Measurements from ENCODE around the gene BNIP5. TPM values are rescaled to one million over a fixed set of nuclear protein-coding genes. Genes with fewer than 3 reads are reported as not detected.

The BNIP5 gene
- total RNA-seq, 1 experiment from 2014 or later = not detected

DNA sequence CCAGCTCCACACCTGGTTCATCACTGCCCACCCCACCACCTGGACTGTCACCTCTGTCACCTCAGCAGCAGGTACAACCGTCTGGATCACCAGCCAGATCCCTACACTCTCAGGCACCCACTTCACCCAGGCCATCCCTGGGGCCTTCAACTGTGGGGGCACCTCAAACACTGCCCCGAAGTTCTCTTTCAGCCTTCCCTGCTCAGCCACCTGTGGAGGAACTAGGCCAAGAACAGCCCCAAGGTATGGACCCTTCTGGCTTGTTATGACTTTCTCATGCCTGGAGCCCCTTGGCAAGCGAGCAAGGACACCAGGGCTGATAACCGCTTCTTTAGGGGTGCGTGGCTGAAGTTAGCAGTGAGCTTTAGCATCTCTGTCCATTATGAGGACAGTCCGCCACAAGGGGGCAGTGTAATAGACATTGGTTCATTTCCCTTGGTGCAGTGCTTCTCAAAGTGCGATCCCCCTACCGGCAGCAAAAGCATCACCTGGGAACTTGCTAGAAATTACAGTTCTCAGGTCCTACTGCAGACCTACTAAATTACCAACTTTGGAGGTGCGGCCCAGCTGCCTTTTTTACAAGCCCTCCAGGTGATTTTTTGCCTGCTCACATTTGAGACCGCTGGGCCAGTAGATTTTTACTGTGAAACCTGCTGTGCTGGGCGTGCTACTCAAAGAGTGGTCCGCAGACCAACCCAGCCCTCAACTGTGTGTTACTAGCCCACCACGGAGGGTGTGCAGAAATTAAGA, 34.3 kb downstream of the BNIP5 start:
- H3K27me3 ChIP-seq (replicated peaks; ENCODE audit: insufficient read depth, low read depth, low read length, poor library complexity) = no peaks in the 10 kb centered on the region
- TF ChIP-seq, protein P1, sequence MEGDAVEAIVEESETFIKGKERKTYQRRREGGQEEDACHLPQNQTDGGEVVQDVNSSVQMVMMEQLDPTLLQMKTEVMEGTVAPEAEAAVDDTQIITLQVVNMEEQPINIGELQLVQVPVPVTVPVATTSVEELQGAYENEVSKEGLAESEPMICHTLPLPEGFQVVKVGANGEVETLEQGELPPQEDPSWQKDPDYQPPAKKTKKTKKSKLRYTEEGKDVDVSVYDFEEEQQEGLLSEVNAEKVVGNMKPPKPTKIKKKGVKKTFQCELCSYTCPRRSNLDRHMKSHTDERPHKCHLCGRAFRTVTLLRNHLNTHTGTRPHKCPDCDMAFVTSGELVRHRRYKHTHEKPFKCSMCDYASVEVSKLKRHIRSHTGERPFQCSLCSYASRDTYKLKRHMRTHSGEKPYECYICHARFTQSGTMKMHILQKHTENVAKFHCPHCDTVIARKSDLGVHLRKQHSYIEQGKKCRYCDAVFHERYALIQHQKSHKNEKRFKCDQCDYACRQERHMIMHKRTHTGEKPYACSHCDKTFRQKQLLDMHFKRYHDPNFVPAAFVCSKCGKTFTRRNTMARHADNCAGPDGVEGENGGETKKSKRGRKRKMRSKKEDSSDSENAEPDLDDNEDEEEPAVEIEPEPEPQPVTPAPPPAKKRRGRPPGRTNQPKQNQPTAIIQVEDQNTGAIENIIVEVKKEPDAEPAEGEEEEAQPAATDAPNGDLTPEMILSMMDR (conservative IDR thresholded peaks at IDR 0.05; ENCODE audit: low read depth, low read length) = peak; percentile 98
- TF ChIP-seq EZH2 (IDR thresholded peaks at IDR 0.05; ENCODE audit: borderline replicate concordance, low read depth, low read length, poor library complexity, severe bottlenecking) = no peak
- no peaks in the 10 kb centered on the region for H3K4me1 ChIP-seq (ENCODE audit: insufficient read depth, low read length, poor library complexity, severe bottlenecking)
- ChIA-PET CTCF (interaction anchor here (0.5 to 1.5 kb wide), 17 partner anchors 9 to 457 kb away, joined by 3 to 10 read pairs (median 4); no protein-coding TSS in a partner anchor), POLR2A (ENCODE audit: low non-redundant PET) (no interaction called here)
- intact Hi-C loops (cut with micrococcal nuclease; ENCODE audit: unreplicated experiment) = loop anchor here (1.0 kb wide), 1 partner anchor 58 kb away; no protein-coding TSS in a partner anchor
- no peak overlapping the region for H3K27ac ChIP-seq (ENCODE audit: low read depth, low read length, poor library complexity, severe bottlenecking)
- no peaks in the 10 kb centered on the region for H3K36me3 ChIP-seq (ENCODE audit: insufficient read depth, low read length, poor library complexity, severe bottlenecking)
- no TSS peak for BruUV-seq (replicated peaks)
- no peak overlapping the region for H3K4me3 ChIP-seq (ENCODE audit: low read depth, low read length, poor library complexity, severe bottlenecking)
- no peaks in the 10 kb centered on the region for H3K9me3 ChIP-seq (ENCODE audit: low read depth, low read length, poor library complexity, severe bottlenecking)
- peak; percentile 91 for DNase-seq (ENCODE audit: low spot score)

DNA sequence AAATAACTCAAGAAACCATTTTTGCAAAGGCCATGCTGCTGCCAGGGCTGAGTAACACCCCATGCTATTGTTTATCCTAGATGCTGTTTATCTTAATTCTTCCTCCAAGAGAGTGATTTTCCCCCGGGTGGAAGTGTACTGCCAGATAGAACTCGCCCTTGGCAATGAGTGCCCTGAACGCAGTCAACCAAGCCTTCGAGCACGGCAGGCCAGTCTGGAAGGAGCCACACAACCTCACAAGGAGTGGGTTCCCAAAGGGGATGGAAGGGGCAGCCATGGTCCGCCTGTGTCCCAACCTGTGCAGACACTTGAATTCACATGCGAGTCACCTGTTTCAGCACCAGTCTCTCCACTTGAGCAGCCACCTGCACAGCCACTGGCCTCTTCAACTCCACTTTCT, 34.9 kb downstream of the BNIP5 start:
- Histone ChIP-seq H3K4me1 (ENCODE audit: insufficient read depth, low read length, poor library complexity, severe bottlenecking) (no peaks in the 10 kb centered on the region), H3K27ac (ENCODE audit: low read depth, low read length, poor library complexity, severe bottlenecking) (no peak overlapping the region), H3K4me3 (ENCODE audit: low read depth, low read length, poor library complexity, severe bottlenecking) (no peak overlapping the region), H3K36me3 (ENCODE audit: insufficient read depth, low read length, poor library complexity, severe bottlenecking) (no peaks in the 10 kb centered on the region), H3K27me3 (replicated peaks; ENCODE audit: insufficient read depth, low read depth, low read length, poor library complexity) (no peaks in the 10 kb centered on the region), H3K9me3 (ENCODE audit: low read depth, low read length, poor library complexity, severe bottlenecking) (no peaks in the 10 kb centered on the region)
- POLR2A ChIA-PET (ENCODE audit: low non-redundant PET) = no interaction called here
- DNase-seq (ENCODE audit: low spot score) = no peak
- CTCF ChIA-PET = interaction anchor here (0.5 to 1.5 kb wide), 16 partner anchors 8 to 457 kb away, joined by 3 to 10 read pairs (median 4); no protein-coding TSS in a partner anchor
- no TSS peak for BruUV-seq (replicated peaks)
- intact Hi-C loops (cut with micrococcal nuclease; ENCODE audit: unreplicated experiment) = loop anchor here (1.0 kb wide), 1 partner anchor 59 kb away; no protein-coding TSS in a partner anchor
- TF ChIP-seq EZH2 (IDR thresholded peaks at IDR 0.05; ENCODE audit: borderline replicate concordance, low read depth, low read length, poor library complexity, severe bottlenecking) = no peak
- TF ChIP-seq, protein P1 (conservative IDR thresholded peaks at IDR 0.05; ENCODE audit: low read depth, low read length) = no peak

DNA sequence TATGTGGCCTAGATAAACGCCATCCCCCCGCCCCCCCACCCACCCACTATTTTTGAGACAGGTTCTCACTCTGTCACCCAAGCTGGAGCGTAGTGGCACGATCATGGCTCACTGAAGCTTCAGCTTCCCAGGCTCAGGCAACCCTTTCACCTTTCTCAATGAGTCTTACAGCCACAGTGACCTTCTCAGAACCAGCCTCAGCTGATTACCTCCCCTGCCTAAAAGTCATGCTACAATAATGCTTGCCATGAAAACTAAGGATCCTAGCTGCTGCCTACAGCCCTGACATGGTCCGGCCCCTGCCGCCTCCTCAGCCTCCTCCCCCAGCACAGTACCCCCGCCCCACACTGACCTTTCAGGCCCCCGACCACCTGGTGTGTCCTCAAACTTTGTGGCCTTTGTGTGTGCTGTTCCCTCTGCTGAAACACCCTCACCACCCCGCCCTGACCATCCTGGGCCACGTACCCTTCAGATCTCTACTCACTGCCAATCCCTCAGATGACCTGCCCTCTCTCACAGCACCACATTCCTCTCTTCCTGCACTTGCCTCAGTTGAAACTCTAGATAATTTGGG, 35.5 kb downstream of the BNIP5 start:
- intact Hi-C loops (cut with micrococcal nuclease; ENCODE audit: unreplicated experiment) = no loop called here

More for the DNA sequence above, 35.5 kb downstream of the BNIP5 start:
- Histone ChIP-seq H3K36me3 (ENCODE audit: insufficient read depth, low read length, poor library complexity, severe bottlenecking) (no peaks in the 10 kb centered on the region), H3K9me3 (ENCODE audit: low read depth, low read length, poor library complexity, severe bottlenecking) (no peaks in the 10 kb centered on the region), H3K4me1 (ENCODE audit: insufficient read depth, low read length, poor library complexity, severe bottlenecking) (no peaks in the 10 kb centered on the region), H3K27ac (ENCODE audit: low read depth, low read length, poor library complexity, severe bottlenecking) (no peak overlapping the region), H3K4me3 (ENCODE audit: low read depth, low read length, poor library complexity, severe bottlenecking) (no peak overlapping the region), H3K27me3 (replicated peaks; ENCODE audit: insufficient read depth, low read depth, low read length, poor library complexity) (no peaks in the 10 kb centered on the region)
- BruUV-seq (replicated peaks) = no TSS peak
- no peak for TF ChIP-seq EZH2 (IDR thresholded peaks at IDR 0.05; ENCODE audit: borderline replicate concordance, low read depth, low read length, poor library complexity, severe bottlenecking)
- TF ChIP-seq, protein P1 (conservative IDR thresholded peaks at IDR 0.05; ENCODE audit: low read depth, low read length) = no peak
- no peak for DNase-seq (ENCODE audit: low spot score)
- ChIA-PET POLR2A (ENCODE audit: low non-redundant PET) (no interaction called here), CTCF (interaction anchor here (0.6 kb wide), 1 partner anchor 115 kb away, joined by 7 read pairs; no protein-coding TSS in a partner anchor)
